K562 (cell line): Measurements from ENCODE around the gene RTP5. TPM values are rescaled to one million over a fixed set of nuclear protein-coding genes. Genes with fewer than 3 reads are reported as not detected.

Experiments
- ATF2 ChIP-seq: sonication (generic); formaldehyde crosslinking; IDR thresholded peaks from 2 replicates; pipeline ENCODE4 v1.8.1; 2022; ENCODE audit warnings: missing genetic modification reagents
- BACH1 ChIP-seq: fragments of 200-800 bp; sonication (Bioruptor generic); IDR thresholded peaks from 2 replicates; pipeline ENCODE4 v1.6.1; 2016; ENCODE audit warnings: missing genetic modification characterization, missing compliant biosample characterization
- DPF2 ChIP-seq: fragments of 450-650 bp; IDR thresholded peaks from 2 replicates; pipeline ENCODE4 v1.6.1; 2016
- FOXJ2 ChIP-seq: fragments of 200-800 bp; sonication (Bioruptor generic); IDR thresholded peaks from 2 replicates; pipeline ENCODE4 v1.6.1; 2016; ENCODE audit warnings: missing genetic modification characterization, missing compliant biosample characterization
- HDGF ChIP-seq: fragments of 450-650 bp; IDR thresholded peaks from 2 replicates; pipeline ENCODE4 v1.6.1; 2016
- KDM1A ChIP-seq, 2 experiments: fragments of 450-650 bp; IDR thresholded peaks; 2 replicates each; pipeline ENCODE4 v1.6.1; 2016; ENCODE audit warnings: mild to moderate bottlenecking in 2 of 2
- MAFF ChIP-seq: IDR thresholded peaks from 2 replicates; pipeline ENCODE4 v1.6.1; 2012; ENCODE audit warnings: low read length, improper control_type of control experiment
- MBD2 ChIP-seq: sonication (generic); IDR thresholded peaks from 2 replicates; pipeline ENCODE4 v1.6.1; 2016; ENCODE audit warnings: low read depth, borderline replicate concordance
- MTA2 ChIP-seq: fragments of 450-650 bp; IDR thresholded peaks from 2 replicates; pipeline ENCODE4 v1.6.1; 2016; ENCODE audit warnings: low read depth
- MTA3 ChIP-seq: fragments of 450-650 bp; formaldehyde crosslinking; IDR thresholded peaks from 2 replicates; pipeline ENCODE4 v1.6.1; 2017; ENCODE audit warnings: mild to moderate bottlenecking, borderline replicate concordance
- NFE2L1 ChIP-seq: fragments of 450-650 bp; IDR thresholded peaks from 2 replicates; pipeline ENCODE4 v1.6.1; 2016; ENCODE audit warnings: missing genetic modification characterization, low read depth, mild to moderate bottlenecking, missing compliant biosample characterization, moderate library complexity, borderline replicate concordance
- NFYB ChIP-seq: IDR thresholded peaks from 2 replicates; pipeline ENCODE4 v1.6.1; 2011; ENCODE audit warnings: mild to moderate bottlenecking, moderate library complexity; ENCODE audit not compliant: insufficient read length; ENCODE audit errors: extremely low read depth
- NR0B1 ChIP-seq: fragments of 450-650 bp; IDR thresholded peaks from one replicate; pipeline ENCODE4 v1.6.1; 2018; ENCODE audit warnings: mild to moderate bottlenecking, moderate library complexity; ENCODE audit not compliant: partially characterized antibody
- RBM15 ChIP-seq: fragments of 200-400 bp; formaldehyde crosslinking; IDR thresholded peaks from 2 replicates; pipeline ENCODE4 v1.6.1; 2018; ENCODE audit warnings: mild to moderate bottlenecking, low read length, moderate library complexity; ENCODE audit not compliant: insufficient read depth
- RBM25 ChIP-seq: fragments of 200-400 bp; formaldehyde crosslinking; IDR thresholded peaks from 2 replicates; pipeline ENCODE4 v1.6.1; 2018; ENCODE audit warnings: low read length, low read depth, moderate library complexity; ENCODE audit not compliant: severe bottlenecking
- SMAD1 ChIP-seq: fragments of 150-350 bp; IDR thresholded peaks from 2 replicates; pipeline ENCODE4 v1.6.1; 2014; ENCODE audit warnings: low read length, low read depth; ENCODE audit not compliant: partially characterized antibody
- SOX6 ChIP-seq: fragments of 450-650 bp; IDR thresholded peaks from 2 replicates; pipeline ENCODE4 v1.6.1; 2014; ENCODE audit warnings: mild to moderate bottlenecking
- ZNF134 ChIP-seq: fragments of 250-450 bp; sonication (Bioruptor Pico); conservative IDR thresholded peaks from 2 replicates; pipeline ENCODE4 v1.4.0; 2020
- ZNF232 ChIP-seq: sonication (generic); formaldehyde crosslinking; IDR thresholded peaks from 2 replicates; pipeline ENCODE4 v1.8.0; 2022; ENCODE audit warnings: mild to moderate bottlenecking, missing genetic modification reagents
- ZNF316 ChIP-seq: fragments of 450-650 bp; IDR thresholded peaks from 2 replicates; pipeline ENCODE4 v1.6.1; 2016
- ZNF395 ChIP-seq: fragments of 200-800 bp; sonication (Bioruptor generic); IDR thresholded peaks from 2 replicates; pipeline ENCODE4 v1.6.1; 2017; ENCODE audit warnings: missing genetic modification characterization, missing compliant biosample characterization
- ZNF586 ChIP-seq: fragments of 450-650 bp; formaldehyde crosslinking; conservative IDR thresholded peaks from 2 replicates; pipeline ENCODE4 v1.4.0; 2020; ENCODE audit warnings: mild to moderate bottlenecking, moderate library complexity
- polyA plus RNA-seq, 8 experiments: library from polyadenylated mRNA; depleted of rRNA in 4 of 8; stranded (reverse) in 5 of 8; unstranded in 3 of 8; fragments of >200 nt; fragmentation: Nextera tagmentation in 2 of 8; fragmentation: Illumina TruSeq in 1 of 8; extraction: Ambion mirVana in 2 of 8; extraction: Trizol in 1 of 8; gene quantifications; 2 replicates each; pipeline versions ENCODE4 v1.2.1 to v1.2.3, GENCODE V29; 2011 to 2014; ENCODE audit warnings: inconsistent platforms in 1 of 8, missing spikeins in 1 of 8
- total RNA-seq, 7 experiments: library from RNA; depleted of rRNA in 6 of 7; stranded (reverse); fragments of >200 nt in 6 of 7; fragmentation: Illumina TruSeq in 2 of 7; extraction: Trizol in 2 of 7; gene quantifications; 2 replicates each; pipeline versions ENCODE4 v1.2.1 to v1.2.3, GENCODE V29; 2011 to 2021; ENCODE audit warnings: low replicate concordance in 1 of 7
- TF ChIP-seq, protein P1 (sequence below): fragments of 450-650 bp; IDR thresholded peaks from 2 replicates; pipeline ENCODE4 v1.6.1; 2017; ENCODE audit warnings: antibody characterized with exemption, mild to moderate bottlenecking

RTP5 gene
- total and polyA plus RNA-seq, 9 of the 15 experiments (the other 6 are each of a cell fraction or from before 2014, with no cell fraction given) = not detected

DNA sequence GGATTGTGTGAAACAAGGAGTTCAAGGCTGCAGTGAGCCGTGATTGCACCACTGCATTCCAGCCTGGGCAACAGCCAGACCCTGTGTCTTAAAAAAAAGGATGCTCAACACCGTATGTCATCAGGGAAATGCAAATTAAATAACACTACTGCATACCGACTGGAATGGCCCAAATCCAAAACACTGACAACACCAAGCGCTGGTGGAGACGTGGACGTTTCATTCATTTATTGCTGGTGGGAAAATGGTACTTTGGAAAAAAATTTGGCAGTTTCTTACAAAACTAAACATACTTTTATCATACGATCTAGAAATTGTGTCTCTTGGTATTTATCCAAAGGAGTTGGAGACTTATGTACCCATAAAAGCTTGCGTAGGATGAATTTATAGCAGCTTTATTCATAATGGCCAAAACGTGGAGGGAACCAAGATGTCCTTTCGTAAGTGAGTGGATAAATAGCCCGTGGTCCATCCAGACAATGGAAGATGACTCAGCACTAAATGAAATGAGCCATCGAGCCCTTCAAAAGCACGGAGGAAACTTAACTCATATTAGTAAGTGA is 36.3 kb upstream of the RTP5 start (continued):
- TF ChIP-seq RBM25 = no peak
- TF ChIP-seq, protein P1, sequence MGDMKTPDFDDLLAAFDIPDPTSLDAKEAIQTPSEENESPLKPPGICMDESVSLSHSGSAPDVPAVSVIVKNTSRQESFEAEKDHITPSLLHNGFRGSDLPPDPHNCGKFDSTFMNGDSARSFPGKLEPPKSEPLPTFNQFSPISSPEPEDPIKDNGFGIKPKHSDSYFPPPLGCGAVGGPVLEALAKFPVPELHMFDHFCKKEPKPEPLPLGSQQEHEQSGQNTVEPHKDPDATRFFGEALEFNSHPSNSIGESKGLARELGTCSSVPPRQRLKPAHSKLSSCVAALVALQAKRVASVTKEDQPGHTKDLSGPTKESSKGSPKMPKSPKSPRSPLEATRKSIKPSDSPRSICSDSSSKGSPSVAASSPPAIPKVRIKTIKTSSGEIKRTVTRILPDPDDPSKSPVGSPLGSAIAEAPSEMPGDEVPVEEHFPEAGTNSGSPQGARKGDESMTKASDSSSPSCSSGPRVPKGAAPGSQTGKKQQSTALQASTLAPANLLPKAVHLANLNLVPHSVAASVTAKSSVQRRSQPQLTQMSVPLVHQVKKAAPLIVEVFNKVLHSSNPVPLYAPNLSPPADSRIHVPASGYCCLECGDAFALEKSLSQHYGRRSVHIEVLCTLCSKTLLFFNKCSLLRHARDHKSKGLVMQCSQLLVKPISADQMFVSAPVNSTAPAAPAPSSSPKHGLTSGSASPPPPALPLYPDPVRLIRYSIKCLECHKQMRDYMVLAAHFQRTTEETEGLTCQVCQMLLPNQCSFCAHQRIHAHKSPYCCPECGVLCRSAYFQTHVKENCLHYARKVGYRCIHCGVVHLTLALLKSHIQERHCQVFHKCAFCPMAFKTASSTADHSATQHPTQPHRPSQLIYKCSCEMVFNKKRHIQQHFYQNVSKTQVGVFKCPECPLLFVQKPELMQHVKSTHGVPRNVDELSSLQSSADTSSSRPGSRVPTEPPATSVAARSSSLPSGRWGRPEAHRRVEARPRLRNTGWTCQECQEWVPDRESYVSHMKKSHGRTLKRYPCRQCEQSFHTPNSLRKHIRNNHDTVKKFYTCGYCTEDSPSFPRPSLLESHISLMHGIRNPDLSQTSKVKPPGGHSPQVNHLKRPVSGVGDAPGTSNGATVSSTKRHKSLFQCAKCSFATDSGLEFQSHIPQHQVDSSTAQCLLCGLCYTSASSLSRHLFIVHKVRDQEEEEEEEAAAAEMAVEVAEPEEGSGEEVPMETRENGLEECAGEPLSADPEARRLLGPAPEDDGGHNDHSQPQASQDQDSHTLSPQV = 0 out of 2 replicates have a peak, but pooled peaks have one; percentile 22
- no peak for TF ChIP-seq NR0B1
- TF ChIP-seq RBM15 = no peak
- TF ChIP-seq BACH1 (tag) = peak; percentile 83; the same call in 1 of the 2 replicates
- TF ChIP-seq MAFF = peak; percentile 98
- TF ChIP-seq ZNF395 (CRISPR knock-in tag) = no peak
- TF ChIP-seq ATF2 = no peak
- TF ChIP-seq ZNF232 (CRISPR knock-in tag) = no peak
- peak; percentile 49; the same call in 1 of the 2 replicates for TF ChIP-seq SOX6
- 0 out of 2 replicates have a peak, but pooled peaks have one; percentile 17 for TF ChIP-seq MTA3
- no peak for TF ChIP-seq MBD2
- no peak for TF ChIP-seq HDGF
- no peak for TF ChIP-seq MTA2
- no peak for TF ChIP-seq NFYB
- TF ChIP-seq ZNF316 = peak; percentile 98
- TF ChIP-seq ZNF134 (CRISPR knock-in tag) = no peak
- peak; percentile 94 for TF ChIP-seq NFE2L1 (tag)
- peak; percentile 46; the same call in 1 of the 2 replicates for TF ChIP-seq DPF2
- no peak for TF ChIP-seq FOXJ2 (tag)
- no peak for TF ChIP-seq ZNF586 (CRISPR knock-in tag)
- no peak for TF ChIP-seq KDM1A (IDR thresholded peaks at IDR 0.05)
- TF ChIP-seq SMAD1 = no peak
